NCI-H146 treated with DMSO at 0.1 percent for 48 hours (cell line): Measurements from ENCODE around the gene TTC33.

Experiments used
- DNase-seq: peaks from one replicate; lab custom pipeline; 2025; ENCODE audit not compliant: unreplicated experiment; lab: John Stamatoyannopoulos, UW

Gene TTC33

DNA sequence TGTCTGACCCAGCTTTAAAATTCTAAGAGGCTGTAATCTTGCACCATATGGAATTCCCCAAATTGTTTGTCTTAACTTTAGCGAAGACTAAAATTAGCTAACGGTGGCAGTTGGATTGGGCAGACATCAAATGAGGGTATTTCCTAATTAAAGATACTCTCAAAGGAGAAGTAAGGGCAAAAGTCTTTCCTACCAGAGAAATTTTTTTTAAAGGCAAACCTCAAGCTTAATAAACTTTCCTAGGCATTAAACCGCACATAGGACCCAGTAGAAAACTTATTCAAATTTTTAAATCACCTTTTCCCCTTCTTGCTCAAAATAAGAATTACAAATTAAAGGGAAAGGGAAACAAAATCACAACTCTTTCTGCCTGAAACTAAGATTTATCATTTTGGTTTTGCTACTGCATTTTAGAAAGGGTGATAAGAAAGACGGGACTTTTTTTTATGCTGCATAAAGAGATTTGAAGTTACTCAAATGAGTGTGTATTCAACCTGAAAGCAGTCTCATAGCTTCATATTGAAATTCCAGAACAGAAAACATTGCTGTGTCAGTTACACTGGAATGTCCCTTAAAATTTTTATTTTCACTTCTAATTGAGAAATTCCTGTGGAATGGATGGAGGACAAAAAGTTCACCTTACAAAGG lies 265.2 kb downstream of the TTC33 start:
- no peak for DNase-seq

DNA sequence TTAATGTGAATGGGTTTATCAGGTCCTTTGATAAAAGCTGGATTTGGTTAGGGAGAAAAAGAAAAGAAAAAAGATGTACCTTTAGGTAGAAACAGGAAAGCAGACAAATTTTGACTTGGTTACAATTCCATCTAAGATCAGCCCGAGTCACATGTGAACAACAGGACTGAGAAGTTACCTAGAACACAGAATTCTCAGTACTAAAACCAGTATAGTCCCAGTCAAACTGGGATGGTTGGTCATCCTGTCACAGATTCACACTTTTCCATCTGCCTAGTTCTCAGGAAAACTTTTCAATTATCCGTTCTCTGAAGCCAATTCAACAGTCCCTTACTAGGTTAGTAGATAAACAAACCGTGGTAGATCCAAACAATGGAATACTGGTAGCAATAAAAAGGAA lies 266.3 kb downstream of the TTC33 start:
- DNase-seq: no peak

DNA sequence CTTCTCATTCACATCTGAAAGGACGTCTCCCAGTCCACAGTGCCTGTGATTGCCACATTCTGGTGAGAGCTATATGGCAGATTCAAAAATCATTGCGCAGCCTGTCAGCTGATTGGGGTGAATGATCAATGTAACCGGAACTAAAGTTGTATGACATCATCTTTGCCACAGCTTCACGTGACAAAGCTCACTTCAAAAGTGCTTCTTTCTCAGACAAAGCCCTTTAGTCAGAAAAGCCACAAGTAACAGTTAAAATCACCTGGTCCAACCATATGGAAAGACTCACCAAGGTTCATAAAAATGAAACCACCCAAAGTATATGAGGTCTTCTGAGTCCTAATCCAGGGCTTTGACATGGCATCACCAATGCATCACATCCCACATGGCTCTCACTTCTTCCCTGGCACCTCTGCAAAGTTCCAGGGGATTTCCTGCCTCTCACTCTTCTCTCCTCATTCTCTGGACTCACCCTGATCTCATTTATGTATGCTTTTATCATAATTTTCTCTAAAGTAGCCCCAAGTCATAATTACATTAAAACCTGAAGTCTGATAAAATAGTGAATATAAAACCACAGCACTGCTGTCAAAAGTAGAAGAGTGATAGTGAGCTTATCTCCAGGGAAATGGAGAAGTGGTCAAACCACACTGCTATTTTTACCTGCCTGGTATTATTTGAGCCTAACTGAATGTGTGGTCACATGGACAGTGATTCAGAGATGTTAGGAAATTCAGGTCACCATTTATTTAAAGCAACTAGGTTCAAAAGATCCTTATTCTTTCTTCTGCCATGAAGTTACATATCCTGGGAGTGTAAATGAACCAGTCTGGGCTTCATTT lies 269.1 kb downstream of the TTC33 start:
- DNase-seq: no peak

DNA sequence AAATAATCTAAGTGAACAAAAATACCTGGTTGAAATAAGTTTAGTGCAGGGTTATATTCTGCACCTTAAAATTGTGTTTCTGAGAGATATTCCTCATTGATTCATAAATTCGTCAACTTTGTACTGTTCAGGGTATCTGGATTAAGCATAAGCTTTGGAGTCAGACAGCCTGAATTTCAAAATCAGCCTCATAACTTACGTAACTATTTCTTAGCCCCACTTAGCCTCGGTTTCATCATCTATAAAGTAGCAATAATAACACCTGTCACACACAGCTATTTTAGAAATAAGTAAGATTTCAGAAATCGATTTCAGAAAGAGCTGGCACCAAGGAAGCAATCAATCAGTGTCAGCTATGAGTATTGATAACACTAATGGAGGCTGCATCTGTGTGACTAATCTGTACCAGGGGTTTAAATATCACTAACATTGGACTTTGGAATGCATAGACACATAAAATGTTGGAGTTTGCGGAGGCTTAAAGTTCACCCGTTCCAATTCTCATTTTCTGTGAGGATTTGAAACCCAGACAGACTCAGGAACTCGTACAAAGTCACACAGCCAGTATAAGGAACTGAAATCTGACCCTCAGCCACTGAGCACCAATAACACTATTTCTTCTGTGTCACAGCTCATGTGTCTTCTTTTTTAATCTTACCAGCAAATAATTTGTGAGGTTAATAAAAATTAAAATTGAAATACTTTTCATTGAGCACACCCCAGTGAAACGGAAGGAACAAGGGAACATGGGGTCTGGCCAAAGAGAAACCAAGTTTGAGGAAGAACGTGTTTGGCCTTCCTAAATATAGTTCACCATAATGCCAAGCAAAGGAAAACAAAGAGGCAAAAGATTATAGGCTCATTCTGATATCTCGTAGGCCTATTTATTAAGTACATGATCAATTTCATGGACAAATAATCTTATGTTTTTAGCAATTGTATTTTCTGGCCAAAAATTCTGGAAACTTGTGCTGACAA lies 270.5 kb downstream of the TTC33 start:
- DNase-seq: no peak

DNA sequence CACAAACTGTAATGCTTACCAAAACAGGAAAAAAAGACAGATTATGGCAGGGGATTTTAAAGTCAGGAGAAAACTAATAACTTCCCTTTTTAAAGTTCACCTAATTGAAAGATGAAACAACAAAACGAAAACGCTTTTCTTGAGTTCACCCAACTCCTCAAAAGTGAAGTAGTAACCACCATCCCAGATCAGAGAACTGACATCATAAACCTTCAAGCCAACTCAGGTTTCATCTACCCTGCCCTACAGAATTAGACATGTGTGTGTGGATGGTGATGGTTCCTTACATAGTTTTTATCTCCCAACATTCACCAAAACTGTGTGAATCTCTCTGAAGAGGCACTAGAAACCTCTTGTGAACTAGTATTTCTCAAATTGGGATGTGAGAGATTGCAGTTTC lies 271.3 kb downstream of the TTC33 start:
- DNase-seq: no peak

DNA sequence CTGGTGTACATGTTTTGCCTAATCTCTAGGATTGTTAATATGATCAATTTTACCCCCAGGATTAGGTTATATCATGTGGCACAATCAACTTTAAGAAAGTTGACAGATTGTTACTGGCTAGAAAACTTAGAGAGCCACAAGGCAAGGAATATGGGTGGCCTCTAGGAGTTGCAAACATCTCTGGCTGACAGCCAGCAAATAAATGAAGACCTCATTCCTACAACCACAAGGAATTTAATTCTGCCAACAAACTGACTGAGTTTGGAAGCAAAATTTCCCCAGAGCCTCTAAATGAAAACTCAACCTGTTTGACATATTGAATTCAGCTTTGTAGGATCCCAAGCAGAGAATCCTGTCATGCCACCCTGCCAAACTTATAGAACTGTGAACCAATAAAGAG lies 272.4 kb downstream of the TTC33 start:
- DNase-seq: no peak

DNA sequence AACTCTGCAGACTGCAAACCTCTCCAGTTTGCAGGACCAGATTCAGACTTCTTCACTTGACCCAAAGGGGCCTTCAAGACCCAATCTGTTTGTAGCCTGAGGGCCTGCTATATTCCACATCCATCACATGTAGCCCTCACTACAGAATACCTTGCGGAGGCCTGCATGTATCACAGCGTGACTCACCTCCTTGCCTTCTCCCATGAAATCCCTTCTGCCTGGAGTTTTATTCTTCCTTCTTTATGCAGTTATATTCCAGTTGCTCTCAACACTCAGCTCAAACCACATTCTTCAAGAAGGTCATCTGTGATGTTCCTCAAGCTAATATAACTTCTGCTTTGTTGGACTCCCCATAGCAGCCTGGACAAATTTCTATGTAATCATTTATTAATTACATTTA lies 274.5 kb downstream of the TTC33 start:
- DNase-seq: no peak

DNA sequence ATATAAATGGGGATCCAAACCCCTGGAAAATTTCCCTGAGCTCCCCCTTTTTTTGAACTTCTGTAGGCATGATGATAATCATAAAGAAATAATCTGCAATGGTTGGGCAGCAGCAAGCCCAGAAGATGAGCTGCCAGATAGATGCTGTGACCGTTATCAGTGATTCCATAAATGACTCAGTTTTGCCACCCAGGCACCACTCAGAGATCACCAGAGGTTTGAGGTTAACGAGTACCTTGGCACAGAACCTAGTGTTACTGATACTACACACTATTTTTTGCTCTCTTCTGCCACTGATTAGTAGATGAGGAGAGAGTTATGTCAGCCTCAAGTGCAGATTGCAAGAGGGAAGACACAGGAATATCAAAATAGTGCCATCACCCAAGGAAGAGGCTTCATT lies 275.4 kb downstream of the TTC33 start:
- DNase-seq: no peak

DNA sequence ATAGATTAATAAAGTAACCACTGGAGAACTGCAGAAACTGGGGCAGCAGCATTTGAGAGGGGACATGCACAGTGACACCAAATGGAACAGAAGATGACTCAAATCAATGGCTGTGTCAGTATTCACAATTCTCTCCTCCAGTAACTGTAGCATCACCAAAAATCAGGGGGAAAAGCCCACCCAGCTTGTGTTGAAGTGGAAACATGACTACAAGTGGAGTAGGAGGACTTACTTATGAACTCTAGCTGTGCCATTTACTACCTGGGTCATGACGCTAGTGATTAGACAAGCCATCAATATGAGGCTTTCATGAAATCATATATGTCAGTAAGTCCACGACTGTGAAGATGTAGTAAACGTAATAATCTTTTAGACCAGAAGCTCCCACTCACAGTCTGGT lies 275.8 kb downstream of the TTC33 start:
- DNase-seq: no peak

DNA sequence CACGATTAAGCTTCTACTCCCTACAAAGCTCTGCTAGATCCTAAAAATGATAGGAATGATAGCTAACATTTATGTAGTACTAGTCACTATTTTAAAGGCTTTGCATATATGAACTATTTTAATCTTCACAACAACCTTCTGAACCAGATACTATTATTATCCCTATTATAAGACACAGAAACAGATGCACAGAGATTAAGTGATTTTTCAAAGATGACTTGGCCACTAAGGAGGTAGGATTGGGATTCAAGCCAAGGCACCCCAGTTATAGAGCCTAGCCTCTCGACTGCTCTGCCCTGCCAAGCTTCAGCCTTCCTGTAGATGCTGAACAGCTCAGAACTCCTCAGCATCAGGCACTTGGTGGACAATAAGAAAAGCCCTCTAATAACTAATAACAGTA lies 277.0 kb downstream of the TTC33 start:
- no peak for DNase-seq

DNA sequence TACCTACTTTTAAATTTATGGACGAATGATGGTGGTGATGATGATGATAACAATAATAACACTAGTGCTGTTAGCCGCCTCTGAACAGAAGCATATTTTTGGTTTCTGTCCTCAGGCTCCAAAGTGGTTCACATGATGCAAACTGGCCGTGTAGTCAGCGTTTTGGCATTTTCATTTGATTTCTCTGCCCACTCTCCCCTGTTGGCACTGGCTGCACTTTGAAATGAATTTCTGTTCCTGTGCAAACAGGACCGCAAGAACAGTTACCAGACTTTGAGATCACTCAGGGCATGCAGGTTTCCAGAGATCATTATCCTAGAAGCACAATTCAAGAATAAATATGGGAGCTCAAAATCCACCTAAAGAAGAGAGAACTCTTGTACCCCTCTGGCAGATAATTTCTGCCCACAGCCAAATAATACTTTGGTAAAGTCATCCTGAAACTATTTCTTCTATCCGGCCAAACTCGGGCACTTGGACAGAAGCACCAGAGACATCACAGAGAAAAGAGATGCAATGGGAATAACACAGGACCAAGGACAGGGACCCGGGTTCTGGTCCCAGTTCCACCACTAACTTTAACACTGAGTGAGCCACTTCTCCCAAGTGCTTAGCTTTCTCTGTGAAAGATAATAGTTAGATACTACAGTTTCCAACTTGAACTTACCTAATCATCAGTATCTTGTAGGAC lies 277.8 kb downstream of the TTC33 start:
- no peak for DNase-seq

DNA sequence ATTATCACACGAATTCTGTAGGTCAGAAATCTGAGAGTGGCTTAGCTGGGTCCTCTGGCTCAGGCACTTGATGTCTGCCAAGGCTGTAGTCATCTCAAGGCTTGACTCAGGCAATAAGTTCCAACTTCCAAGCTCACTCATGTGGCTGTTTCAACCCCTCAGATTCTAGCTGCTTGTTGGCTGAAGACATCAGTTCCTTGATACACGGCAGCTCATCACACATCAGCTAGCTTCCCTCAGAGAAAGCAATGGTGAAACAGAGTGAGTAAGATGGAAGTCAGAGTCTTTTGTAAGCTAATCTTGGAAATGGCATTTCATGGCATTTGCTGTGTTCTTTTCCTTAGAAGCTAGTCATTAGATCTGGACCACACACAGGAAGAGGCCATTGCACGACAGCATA lies 280.2 kb downstream of the TTC33 start:
- DNase-seq: no peak

DNA sequence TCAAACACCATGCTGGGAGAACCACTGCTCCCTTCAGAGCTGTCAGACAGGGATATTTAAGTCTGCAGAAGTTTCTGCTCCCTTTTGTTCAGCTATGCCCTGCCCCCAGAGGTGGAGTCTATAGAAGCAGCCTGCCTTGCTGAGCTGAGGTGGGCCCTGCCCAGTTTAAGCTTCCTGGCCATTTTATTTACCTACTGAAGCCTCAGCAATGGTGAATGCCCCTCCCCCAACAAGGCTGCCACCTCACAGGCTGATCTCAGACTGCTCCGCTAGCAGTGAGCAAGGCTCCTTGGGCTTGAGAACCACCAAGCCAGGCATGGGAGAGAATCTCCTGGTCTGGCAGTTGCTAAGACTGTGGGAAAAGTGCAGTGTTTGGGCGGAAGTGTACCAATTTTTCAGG lies 281.5 kb downstream of the TTC33 start:
- DNase-seq: no peak

DNA sequence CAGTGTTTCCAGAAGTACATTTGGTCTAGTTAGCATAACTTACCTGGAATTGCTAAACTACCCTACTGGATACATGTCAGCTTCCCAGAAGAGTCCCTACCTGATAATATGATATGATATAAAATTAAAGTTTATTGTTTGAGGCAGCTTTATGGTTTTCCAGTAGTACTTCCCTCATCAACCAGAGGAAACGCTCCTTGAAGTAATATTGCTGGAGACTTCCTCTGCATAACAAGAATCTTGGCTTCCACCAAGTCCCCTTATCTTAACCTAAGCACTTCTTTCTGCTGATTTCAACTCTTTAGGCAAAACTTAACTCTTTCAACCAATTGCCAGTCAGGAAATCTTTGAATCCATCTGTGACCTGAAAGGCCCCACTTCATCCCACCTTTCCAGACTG lies 290.3 kb downstream of the TTC33 start:
- DNase-seq: no peak

DNA sequence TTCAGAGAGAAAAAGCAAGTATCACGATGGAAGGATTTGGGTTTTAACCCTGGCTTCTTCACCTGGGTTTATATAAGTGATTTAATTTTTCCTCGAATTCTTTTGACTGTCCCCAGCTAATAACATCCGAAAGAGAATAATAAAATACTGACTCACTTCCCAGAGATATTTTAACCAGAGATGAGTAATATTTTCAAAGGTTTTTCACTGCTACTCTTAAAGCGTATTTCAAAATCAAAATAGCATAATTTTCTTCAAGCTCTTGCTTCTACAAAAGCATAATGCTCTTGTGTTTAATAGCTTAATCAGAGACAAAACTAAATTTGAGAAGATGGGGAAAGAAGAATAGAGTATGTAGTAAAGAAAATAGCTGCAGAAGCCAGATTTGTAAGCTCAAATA lies 291.2 kb downstream of the TTC33 start:
- no peak for DNase-seq
